HFF-Myc (cell line): Measurements from ENCODE around the gene ZDHHC8.

Experiments used
- DNase-seq: peaks from one replicate; pipeline ENCODE4 v3.0.0-alpha.2; 2011; ENCODE audit warnings: low read depth; ENCODE audit errors: extremely low read depth
- H3K4me3 ChIP-seq: replicated peaks from 2 replicates; pipeline ENCODE4 v1.5.1; 2011; ENCODE audit warnings: low read depth, mild to moderate bottlenecking, control low read depth, low read length
- CTCF ChIP-seq: IDR thresholded peaks from 2 replicates; pipeline ENCODE4 v1.5.1; 2012; ENCODE audit warnings: mild to moderate bottlenecking, low read depth, low read length, control low read depth; ENCODE audit errors: missing control alignments

ZDHHC8 gene

GRCh38 chr22:20173772-20174171, 42.2 kb downstream of the ZDHHC8 start:
- TF ChIP-seq CTCF: no peak
- H3K4me3 ChIP-seq: no peak overlapping the region
- DNase-seq: no peak

GRCh38 chr22:20174785-20175596, 43.4 kb downstream of the ZDHHC8 start:
- H3K4me3 ChIP-seq: no peak overlapping the region
- no peak for DNase-seq
- TF ChIP-seq CTCF: peak; percentile 18

GRCh38 chr22:20175597-20175900, 43.9 kb downstream of the ZDHHC8 start:
- TF ChIP-seq CTCF: peak; percentile 28
- no peak overlapping the region for H3K4me3 ChIP-seq
- peak; percentile 56 for DNase-seq

GRCh38 chr22:20176421-20177085, 44.9 kb downstream of the ZDHHC8 start:
- no peak for DNase-seq
- TF ChIP-seq CTCF: no peak
- H3K4me3 ChIP-seq: no peak overlapping the region

GRCh38 chr22:20177217-20177911, 45.8 kb downstream of the ZDHHC8 start:
- H3K4me3 ChIP-seq: no peak overlapping the region
- no peak for TF ChIP-seq CTCF
- no peak for DNase-seq

- DNase-seq: no peak
- no peak for TF ChIP-seq CTCF
- H3K4me3 ChIP-seq: no peak overlapping the region
These were observed 46.7 kb downstream of the ZDHHC8 start for GRCh38 chr22:20178075-20178914.
